Spleen (tissue), 7 donors: ENCODE measurements around the gene KLHL25.

Experiments used
- CTCF ChIP-seq, 11 experiments: fragments of 200-600 bp in 7 of 11; fragments of 450-650 bp in 4 of 11; sonication (generic) in 4 of 11; IDR thresholded peaks in 8 of 11; conservative IDR thresholded peaks in 3 of 11; 1 replicate in 7 of 11; 2 replicates in 4 of 11; pipeline versions ENCODE4 v1.4.0 to v1.8.0; 2016 to 2021; ENCODE audit warnings: antibody characterized with exemption in 11 of 11, inconsistent platforms in 4 of 11, mild to moderate bottlenecking in 1 of 11
- POLR2AphosphoS5 ChIP-seq, 3 donors: sonication (generic); formaldehyde crosslinking; IDR thresholded peaks; one replicate each; pipeline ENCODE4 v1.5.1; 2017; ENCODE audit warnings: antibody characterized with exemption in 3 of 3
- donor health status: DM: no; HTN: no; CAD: no; lungs with moderate emphysema.
- donor health status: DM: no; HTN: no; CAD: no.
- donor health status: DM: no; HTN: no; CAD: no.

- no peak for TF ChIP-seq CTCF (IDR thresholded peaks at IDR 0.05 in 8 of 11, conservative IDR thresholded peaks at IDR 0.05 in 3 of 11)
- TF ChIP-seq POLR2AphosphoS5 (IDR thresholded peaks at IDR 0.05), result no peak
These were observed 25.4 kb downstream of the KLHL25 start for GRCh38 chr15:85769182-85769900.
